HG03457 (cell line): Measurements from ENCODE around the gene DCN.

Source experiments
- ATAC-seq: cut with Tn5 transposase; IDR thresholded peaks from one replicate; pipeline ENCODE4 v1.9.1; 2021; ENCODE audit warnings: moderate number of reproducible peaks; ENCODE audit not compliant: unreplicated experiment

DCN gene

GRCh38 chr12:91104812-91105466 lies 77.7 kb downstream of the DCN start:
- ATAC-seq, result no peak

- ATAC-seq, result no peak
These were observed 79.0 kb downstream of the DCN start for GRCh38 chr12:91103624-91104023.

- ATAC-seq, result no peak
These were observed 79.5 kb downstream of the DCN start for GRCh38 chr12:91103101-91103500.

DNA sequence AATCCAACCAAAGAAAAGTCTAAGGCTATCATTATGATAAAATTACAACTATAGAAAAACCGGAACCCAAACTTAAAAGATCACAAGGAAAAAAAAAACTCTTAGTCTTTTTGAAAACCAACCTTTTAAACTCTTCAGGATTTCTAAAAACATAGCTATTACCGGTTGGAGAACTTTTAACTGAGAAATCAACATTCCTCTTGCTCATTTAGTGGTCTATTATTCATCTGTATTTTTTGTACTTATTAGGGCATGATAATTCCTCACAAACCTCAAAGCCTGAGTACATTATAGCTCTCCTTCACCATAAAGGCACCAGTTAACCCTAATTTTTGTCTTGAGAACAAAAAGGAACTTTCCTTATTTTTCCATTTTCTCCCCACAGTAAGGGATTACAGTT lies 81.7 kb downstream of the DCN start:
- no peak for ATAC-seq

- ATAC-seq, result no peak
These were observed 82.8 kb downstream of the DCN start for GRCh38 chr12:91099836-91100235.

GRCh38 chr12:91099341-91099740 lies 83.3 kb downstream of the DCN start:
- ATAC-seq, result no peak

GRCh38 chr12:91098941-91099340 lies 83.7 kb downstream of the DCN start:
- no peak for ATAC-seq

DNA sequence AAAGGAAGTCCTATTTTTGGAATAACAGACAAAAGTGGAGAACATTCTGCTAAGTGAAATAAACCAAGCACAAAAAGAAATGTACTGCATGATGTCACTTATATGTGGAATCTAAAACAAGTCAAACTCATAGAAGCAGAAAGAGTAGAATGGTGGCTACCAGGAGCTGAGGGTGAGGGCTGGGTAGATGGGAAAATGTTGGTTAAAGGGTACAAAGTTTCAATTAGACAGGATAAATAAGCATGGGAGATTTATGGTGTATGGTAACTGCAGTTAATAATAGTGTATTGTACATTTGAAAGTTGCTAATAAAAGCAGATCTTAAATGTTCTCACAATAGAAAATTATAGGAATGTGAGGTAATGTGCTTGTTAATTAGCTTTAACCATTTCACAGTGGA lies 84.2 kb downstream of the DCN start:
- ATAC-seq, result no peak

GRCh38 chr12:91094957-91095356 lies 87.7 kb downstream of the DCN start:
- no peak for ATAC-seq

GRCh38 chr12:91094032-91094662 lies 88.5 kb downstream of the DCN start:
- no peak for ATAC-seq

DNA sequence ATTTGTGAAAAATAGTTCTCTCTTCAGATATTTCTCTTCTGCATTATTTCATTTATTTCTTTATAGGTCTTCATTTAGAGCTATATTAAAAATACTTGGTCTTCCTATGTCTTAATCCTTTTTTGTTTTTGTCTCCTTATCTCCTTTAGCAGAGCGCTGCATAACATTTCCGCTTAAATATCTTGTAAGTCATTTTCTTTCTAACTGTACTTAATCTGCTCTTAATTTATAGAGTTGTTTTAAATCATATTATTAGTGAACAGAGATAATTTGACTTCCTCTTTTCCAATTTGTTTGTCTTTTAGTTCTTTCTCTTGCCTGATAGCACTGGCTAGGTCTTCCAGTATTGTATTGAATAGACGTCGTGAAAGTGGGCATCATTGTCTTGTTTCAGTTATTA lies 89.3 kb downstream of the DCN start:
- ATAC-seq, result no peak

DNA sequence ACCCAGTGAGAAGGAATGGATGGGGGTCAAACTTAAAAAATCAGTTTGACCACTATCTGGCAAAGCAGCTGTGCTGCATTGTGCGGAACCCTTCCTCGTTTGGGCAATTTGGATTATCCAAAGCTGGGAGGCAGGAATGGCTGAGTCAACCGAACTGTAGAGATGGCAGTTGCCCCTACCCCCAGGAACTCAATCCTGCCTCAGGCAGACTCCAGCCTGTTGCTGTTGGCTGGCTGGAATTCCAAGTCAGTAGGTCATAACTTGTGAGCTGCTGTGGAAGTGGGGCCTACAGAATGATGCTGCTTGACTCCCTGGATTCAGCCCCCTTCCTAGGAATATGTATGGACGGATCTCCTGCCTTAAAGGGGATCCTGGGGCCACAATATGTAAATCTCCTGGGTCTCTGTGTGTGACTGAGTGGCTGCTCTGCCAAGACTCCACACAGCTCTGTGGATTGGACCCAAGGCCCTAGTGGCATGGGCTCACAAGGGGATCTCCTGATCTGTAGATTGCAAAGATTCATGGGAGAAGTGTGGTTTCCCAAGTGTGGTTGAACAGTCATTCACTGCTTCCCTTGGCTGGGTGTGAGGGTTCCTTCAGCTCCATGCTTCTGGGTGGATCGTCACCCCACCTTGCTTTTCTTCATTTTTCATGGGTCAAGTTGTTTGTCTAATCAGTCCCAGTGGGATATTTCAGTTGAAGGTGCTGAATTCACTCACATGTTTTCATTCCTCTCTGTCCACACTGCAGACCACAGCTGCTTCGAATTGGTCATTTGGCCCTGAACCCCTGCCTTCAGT lies 90.5 kb downstream of the DCN start:
- no peak for ATAC-seq
